ENCODE measurements around the gene SLC22A17. TPM values are rescaled to one million over a fixed set of nuclear protein-coding genes. Genes with fewer than 3 reads are reported as not detected.

Gene SLC22A17
- total and polyA plus RNA-seq, 2 of the 8 experiments (the other 6 are each of a cell fraction or from before 2014, with no cell fraction given): 43.0 to 49.0 TPM

DNA sequence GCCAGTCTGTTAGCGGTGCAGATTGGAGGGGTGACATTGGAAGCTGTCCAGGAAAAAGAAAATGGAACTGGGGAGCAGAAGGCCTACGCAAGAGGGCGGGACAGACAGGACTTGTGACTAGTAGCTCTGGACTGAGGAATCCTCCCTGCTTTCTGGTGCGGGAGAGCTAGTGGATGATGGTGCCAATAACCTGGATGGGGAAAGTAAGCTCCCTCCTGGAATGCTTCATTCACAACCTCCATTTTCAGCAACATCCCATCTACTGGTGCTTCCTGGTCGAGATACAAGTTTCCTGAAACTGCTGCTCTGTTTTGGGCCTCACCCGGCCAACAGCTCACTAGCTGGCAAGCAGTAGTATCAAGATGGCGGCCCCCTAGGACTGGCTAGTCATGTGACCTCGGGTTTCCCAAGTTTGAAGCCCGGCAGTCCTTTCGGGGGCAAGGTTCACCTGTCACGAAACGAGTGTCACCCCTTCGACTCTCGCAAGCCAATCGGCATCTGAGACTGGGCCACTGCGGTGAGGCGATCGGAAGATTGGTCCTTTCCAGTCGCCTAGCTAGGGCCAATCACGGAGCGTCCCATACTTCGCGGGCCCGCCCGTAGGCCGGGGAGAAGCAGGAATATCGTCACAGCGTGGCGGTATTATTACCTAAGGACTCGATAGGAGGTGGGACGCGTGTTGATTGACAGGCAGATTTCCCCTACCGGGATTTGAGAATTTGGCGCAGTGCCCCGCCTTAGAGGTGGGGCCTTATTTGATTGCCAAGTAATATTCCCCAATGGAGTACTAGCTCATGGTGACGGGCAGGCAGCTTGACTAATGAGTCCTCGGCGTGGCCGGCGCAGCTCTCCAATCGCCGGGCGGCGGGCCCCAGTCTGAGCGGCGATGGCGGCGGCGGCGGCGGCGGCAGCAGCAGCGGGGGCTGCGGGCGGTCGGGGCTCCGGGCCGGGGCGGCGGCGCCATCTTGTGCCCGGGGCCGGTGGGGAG is 31.8 kb downstream of the SLC22A17 start, which contains the start of gene PABPN1 (continued):
- TF ChIP-seq YY1 (IDR thresholded peaks at IDR 0.05; ENCODE audit: low read depth, low read length) (peak; percentile 97), SP4 (IDR thresholded peaks at IDR 0.05; ENCODE audit: low read length) (peak; percentile 95), EGR1 (IDR thresholded peaks at IDR 0.05; ENCODE audit: borderline replicate concordance, low read depth, low read length) (no peak), PHF8 (conservative IDR thresholded peaks at IDR 0.05; ENCODE audit: low read depth, low read length) (peak; percentile 62; the same call in 1 of the 2 replicates), SP2 (IDR thresholded peaks at IDR 0.05; ENCODE audit: low read length) (peak; percentile 93), CREB1 (IDR thresholded peaks at IDR 0.05) (peak; percentile 93)
- TF ChIP-seq, protein P1, sequence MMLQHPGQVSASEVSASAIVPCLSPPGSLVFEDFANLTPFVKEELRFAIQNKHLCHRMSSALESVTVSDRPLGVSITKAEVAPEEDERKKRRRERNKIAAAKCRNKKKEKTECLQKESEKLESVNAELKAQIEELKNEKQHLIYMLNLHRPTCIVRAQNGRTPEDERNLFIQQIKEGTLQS (IDR thresholded peaks at IDR 0.05; ENCODE audit: insufficient read depth, low read depth, low read length): 0 out of 2 replicates have a peak, but pooled peaks have one; percentile 9
- TF ChIP-seq, protein P2, sequence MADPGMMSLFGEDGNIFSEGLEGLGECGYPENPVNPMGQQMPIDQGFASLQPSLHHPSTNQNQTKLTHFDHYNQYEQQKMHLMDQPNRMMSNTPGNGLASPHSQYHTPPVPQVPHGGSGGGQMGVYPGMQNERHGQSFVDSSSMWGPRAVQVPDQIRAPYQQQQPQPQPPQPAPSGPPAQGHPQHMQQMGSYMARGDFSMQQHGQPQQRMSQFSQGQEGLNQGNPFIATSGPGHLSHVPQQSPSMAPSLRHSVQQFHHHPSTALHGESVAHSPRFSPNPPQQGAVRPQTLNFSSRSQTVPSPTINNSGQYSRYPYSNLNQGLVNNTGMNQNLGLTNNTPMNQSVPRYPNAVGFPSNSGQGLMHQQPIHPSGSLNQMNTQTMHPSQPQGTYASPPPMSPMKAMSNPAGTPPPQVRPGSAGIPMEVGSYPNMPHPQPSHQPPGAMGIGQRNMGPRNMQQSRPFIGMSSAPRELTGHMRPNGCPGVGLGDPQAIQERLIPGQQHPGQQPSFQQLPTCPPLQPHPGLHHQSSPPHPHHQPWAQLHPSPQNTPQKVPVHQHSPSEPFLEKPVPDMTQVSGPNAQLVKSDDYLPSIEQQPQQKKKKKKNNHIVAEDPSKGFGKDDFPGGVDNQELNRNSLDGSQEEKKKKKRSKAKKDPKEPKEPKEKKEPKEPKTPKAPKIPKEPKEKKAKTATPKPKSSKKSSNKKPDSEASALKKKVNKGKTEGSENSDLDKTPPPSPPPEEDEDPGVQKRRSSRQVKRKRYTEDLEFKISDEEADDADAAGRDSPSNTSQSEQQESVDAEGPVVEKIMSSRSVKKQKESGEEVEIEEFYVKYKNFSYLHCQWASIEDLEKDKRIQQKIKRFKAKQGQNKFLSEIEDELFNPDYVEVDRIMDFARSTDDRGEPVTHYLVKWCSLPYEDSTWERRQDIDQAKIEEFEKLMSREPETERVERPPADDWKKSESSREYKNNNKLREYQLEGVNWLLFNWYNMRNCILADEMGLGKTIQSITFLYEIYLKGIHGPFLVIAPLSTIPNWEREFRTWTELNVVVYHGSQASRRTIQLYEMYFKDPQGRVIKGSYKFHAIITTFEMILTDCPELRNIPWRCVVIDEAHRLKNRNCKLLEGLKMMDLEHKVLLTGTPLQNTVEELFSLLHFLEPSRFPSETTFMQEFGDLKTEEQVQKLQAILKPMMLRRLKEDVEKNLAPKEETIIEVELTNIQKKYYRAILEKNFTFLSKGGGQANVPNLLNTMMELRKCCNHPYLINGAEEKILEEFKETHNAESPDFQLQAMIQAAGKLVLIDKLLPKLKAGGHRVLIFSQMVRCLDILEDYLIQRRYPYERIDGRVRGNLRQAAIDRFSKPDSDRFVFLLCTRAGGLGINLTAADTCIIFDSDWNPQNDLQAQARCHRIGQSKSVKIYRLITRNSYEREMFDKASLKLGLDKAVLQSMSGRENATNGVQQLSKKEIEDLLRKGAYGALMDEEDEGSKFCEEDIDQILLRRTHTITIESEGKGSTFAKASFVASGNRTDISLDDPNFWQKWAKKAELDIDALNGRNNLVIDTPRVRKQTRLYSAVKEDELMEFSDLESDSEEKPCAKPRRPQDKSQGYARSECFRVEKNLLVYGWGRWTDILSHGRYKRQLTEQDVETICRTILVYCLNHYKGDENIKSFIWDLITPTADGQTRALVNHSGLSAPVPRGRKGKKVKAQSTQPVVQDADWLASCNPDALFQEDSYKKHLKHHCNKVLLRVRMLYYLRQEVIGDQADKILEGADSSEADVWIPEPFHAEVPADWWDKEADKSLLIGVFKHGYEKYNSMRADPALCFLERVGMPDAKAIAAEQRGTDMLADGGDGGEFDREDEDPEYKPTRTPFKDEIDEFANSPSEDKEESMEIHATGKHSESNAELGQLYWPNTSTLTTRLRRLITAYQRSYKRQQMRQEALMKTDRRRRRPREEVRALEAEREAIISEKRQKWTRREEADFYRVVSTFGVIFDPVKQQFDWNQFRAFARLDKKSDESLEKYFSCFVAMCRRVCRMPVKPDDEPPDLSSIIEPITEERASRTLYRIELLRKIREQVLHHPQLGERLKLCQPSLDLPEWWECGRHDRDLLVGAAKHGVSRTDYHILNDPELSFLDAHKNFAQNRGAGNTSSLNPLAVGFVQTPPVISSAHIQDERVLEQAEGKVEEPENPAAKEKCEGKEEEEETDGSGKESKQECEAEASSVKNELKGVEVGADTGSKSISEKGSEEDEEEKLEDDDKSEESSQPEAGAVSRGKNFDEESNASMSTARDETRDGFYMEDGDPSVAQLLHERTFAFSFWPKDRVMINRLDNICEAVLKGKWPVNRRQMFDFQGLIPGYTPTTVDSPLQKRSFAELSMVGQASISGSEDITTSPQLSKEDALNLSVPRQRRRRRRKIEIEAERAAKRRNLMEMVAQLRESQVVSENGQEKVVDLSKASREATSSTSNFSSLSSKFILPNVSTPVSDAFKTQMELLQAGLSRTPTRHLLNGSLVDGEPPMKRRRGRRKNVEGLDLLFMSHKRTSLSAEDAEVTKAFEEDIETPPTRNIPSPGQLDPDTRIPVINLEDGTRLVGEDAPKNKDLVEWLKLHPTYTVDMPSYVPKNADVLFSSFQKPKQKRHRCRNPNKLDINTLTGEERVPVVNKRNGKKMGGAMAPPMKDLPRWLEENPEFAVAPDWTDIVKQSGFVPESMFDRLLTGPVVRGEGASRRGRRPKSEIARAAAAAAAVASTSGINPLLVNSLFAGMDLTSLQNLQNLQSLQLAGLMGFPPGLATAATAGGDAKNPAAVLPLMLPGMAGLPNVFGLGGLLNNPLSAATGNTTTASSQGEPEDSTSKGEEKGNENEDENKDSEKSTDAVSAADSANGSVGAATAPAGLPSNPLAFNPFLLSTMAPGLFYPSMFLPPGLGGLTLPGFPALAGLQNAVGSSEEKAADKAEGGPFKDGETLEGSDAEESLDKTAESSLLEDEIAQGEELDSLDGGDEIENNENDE (IDR thresholded peaks at IDR 0.05; ENCODE audit: insufficient replicate concordance, low read length): no peak

Data from H1 (cell line).